CMK (cell line): Measurements from ENCODE around the gene POLA1.
"Not testable (repeated sequence)": the region's sequence is repeated elsewhere in the genome, so short reads cannot be mapped to it uniquely, and the experiment has no call there.

Experiments
- DNase-seq: peaks from one replicate; pipeline ENCODE4 v3.0.0-alpha.2; 2010; ENCODE audit warnings: low read depth

POLA1 gene

GRCh38 chrX:24693453-24694202 lies at the start of gene POLA1:
Gene POLA1 (plus strand): TSS chrX:24693918. CDS start chrX:24693962, 44 bp downstream.
- peak; percentile 62 for DNase-seq

- no peak for DNase-seq
Observed at GRCh38 chrX:24646006-24646405, 47.7 kb upstream of the POLA1 start.

GRCh38 chrX:24646745-24647182 lies 47.0 kb upstream of the POLA1 start:
- no peak for DNase-seq

- peak; percentile 30 for DNase-seq
Observed at GRCh38 chrX:24647257-24648058, 46.3 kb upstream of the POLA1 start, which contains the start of gene PCYT1B. Gene PCYT1B (minus strand): TSS chrX:24647347. CDS start chrX:24647105, 242 bp downstream.

- DNase-seq = no peak
Observed at GRCh38 chrX:24648495-24648894, 45.2 kb upstream of the POLA1 start.

GRCh38 chrX:24651783-24652182 lies 41.9 kb upstream of the POLA1 start:
- DNase-seq = no peak

- not testable (repeated sequence) for DNase-seq
Observed at GRCh38 chrX:24655679-24656078, 38.0 kb upstream of the POLA1 start.

- DNase-seq = no peak
Observed at GRCh38 chrX:24657671-24658386, 35.9 kb upstream of the POLA1 start.

- DNase-seq = no peak
Observed at GRCh38 chrX:24658421-24658820, 35.3 kb upstream of the POLA1 start.

GRCh38 chrX:24659106-24659505 lies 34.6 kb upstream of the POLA1 start:
- no peak for DNase-seq

- no peak for DNase-seq
Observed at GRCh38 chrX:24659646-24660045, 34.1 kb upstream of the POLA1 start.

- DNase-seq = no peak
Observed at GRCh38 chrX:24661292-24661691, 32.4 kb upstream of the POLA1 start.

- DNase-seq = no peak
Observed at GRCh38 chrX:24662352-24662751, 31.4 kb upstream of the POLA1 start.

GRCh38 chrX:24668111-24668510 lies 25.6 kb upstream of the POLA1 start:
- no peak for DNase-seq

GRCh38 chrX:24672701-24673190 lies 21.0 kb upstream of the POLA1 start:
- DNase-seq = no peak

- no peak for DNase-seq
Observed at GRCh38 chrX:24673424-24673823, 20.3 kb upstream of the POLA1 start.

GRCh38 chrX:24676403-24677024 lies 17.2 kb upstream of the POLA1 start:
- no peak for DNase-seq

- no peak for DNase-seq
Observed at GRCh38 chrX:24682739-24683432, 10.8 kb upstream of the POLA1 start.

GRCh38 chrX:24684048-24684447 lies 9.7 kb upstream of the POLA1 start:
- no peak for DNase-seq

- no peak for DNase-seq
Observed at GRCh38 chrX:24692305-24692704, 1.4 kb upstream of the POLA1 start.

- DNase-seq = no peak
Observed at GRCh38 chrX:24694825-24695224, 1.1 kb downstream of the POLA1 start.
